ENCODE results near the gene LYZL2.
"Not testable (repeated sequence)": the region's sequence is repeated elsewhere in the genome, so short reads cannot be mapped to it uniquely, and the experiment has no call there.

- TF ChIP-seq CTCF (conservative IDR thresholded peaks at IDR 0.05 in 1 of 2, IDR thresholded peaks at IDR 0.05 in 1 of 2; ENCODE audit: low read depth in 1 of 2, low read length in 2 of 2); EZH2 (IDR thresholded peaks at IDR 0.05; ENCODE audit: low read length, missing control alignments): not testable (repeated sequence)
Measured at GRCh38 chr10:30626837-30627236, 2.7 kb downstream of the LYZL2 start.
